Measurements from ENCODE around the gene PPM1H.

Gene PPM1H

GRCh38 chr12:62848418-62848817, 86.5 kb downstream of the PPM1H start:
- Histone ChIP-seq H3K9ac (ENCODE audit: low read length) (no peak overlapping the region), H3K27me3 (replicated peaks; ENCODE audit: control insufficient read depth, insufficient read depth, low read length) (no peaks in the 10 kb centered on the region), H3K4me1 (ENCODE audit: control insufficient read depth, insufficient read depth, low read length) (peaks cover 12% of the 10 kb centered on the region), H3K36me3 (ENCODE audit: control insufficient read depth, insufficient read depth, low read length, severe bottlenecking) (no peaks in the 10 kb centered on the region), H3K9me3 (ENCODE audit: control insufficient read depth, low read length) (no peaks in the 10 kb centered on the region), H3K4me3 (ENCODE audit: low read length) (no peak overlapping the region)
- DNase-seq (ENCODE audit: low read depth) = peak; percentile 70

- peaks cover 12% of the 10 kb centered on the region for H3K4me1 ChIP-seq (ENCODE audit: control insufficient read depth, insufficient read depth, low read length)
- H3K36me3 ChIP-seq (ENCODE audit: control insufficient read depth, insufficient read depth, low read length, severe bottlenecking) = no peaks in the 10 kb centered on the region
- no peaks in the 10 kb centered on the region for H3K9me3 ChIP-seq (ENCODE audit: control insufficient read depth, low read length)
- no peak overlapping the region for H3K4me3 ChIP-seq (ENCODE audit: low read length)
- H3K9ac ChIP-seq (ENCODE audit: low read length) = no peak overlapping the region
- DNase-seq (ENCODE audit: low read depth) = no peak
- H3K27me3 ChIP-seq (replicated peaks; ENCODE audit: control insufficient read depth, insufficient read depth, low read length) = no peaks in the 10 kb centered on the region
These were observed 87.2 kb downstream of the PPM1H start for GRCh38 chr12:62847709-62848108.

GRCh38 chr12:62846491-62846890, 88.5 kb downstream of the PPM1H start:
- H3K36me3 ChIP-seq (ENCODE audit: control insufficient read depth, insufficient read depth, low read length, severe bottlenecking) = no peaks in the 10 kb centered on the region
- no peak overlapping the region for H3K9ac ChIP-seq (ENCODE audit: low read length)
- no peaks in the 10 kb centered on the region for H3K9me3 ChIP-seq (ENCODE audit: control insufficient read depth, low read length)
- H3K4me3 ChIP-seq (ENCODE audit: low read length) = no peak overlapping the region
- no peak for DNase-seq (ENCODE audit: low read depth)
- H3K4me1 ChIP-seq (ENCODE audit: control insufficient read depth, insufficient read depth, low read length) = peaks cover 12% of the 10 kb centered on the region
- H3K27me3 ChIP-seq (replicated peaks; ENCODE audit: control insufficient read depth, insufficient read depth, low read length) = no peaks in the 10 kb centered on the region

GRCh38 chr12:62844915-62845314, 90.0 kb downstream of the PPM1H start:
- Histone ChIP-seq H3K4me1 (ENCODE audit: control insufficient read depth, insufficient read depth, low read length) (peaks cover 12% of the 10 kb centered on the region), H3K9me3 (ENCODE audit: control insufficient read depth, low read length) (no peaks in the 10 kb centered on the region)
- DNase-seq (ENCODE audit: low read depth) = no peak

GRCh38 chr12:62843716-62844115, 91.2 kb downstream of the PPM1H start:
- no peaks in the 10 kb centered on the region for H3K27me3 ChIP-seq (replicated peaks; ENCODE audit: control insufficient read depth, insufficient read depth, low read length)
- H3K36me3 ChIP-seq (ENCODE audit: control insufficient read depth, insufficient read depth, low read length, severe bottlenecking) = no peaks in the 10 kb centered on the region
- peaks cover 12% of the 10 kb centered on the region for H3K4me1 ChIP-seq (ENCODE audit: control insufficient read depth, insufficient read depth, low read length)
- DNase-seq (ENCODE audit: low read depth) = no peak
- H3K4me3 ChIP-seq (ENCODE audit: low read length) = no peak overlapping the region
- H3K9ac ChIP-seq (ENCODE audit: low read length) = no peak overlapping the region
- no peaks in the 10 kb centered on the region for H3K9me3 ChIP-seq (ENCODE audit: control insufficient read depth, low read length)

More at GRCh38 chr12:62844915-62845314, 90.0 kb downstream of the PPM1H start:
- no peak overlapping the region for H3K4me3 ChIP-seq (ENCODE audit: low read length)
- H3K27me3 ChIP-seq (replicated peaks; ENCODE audit: control insufficient read depth, insufficient read depth, low read length) = no peaks in the 10 kb centered on the region
- no peaks in the 10 kb centered on the region for H3K36me3 ChIP-seq (ENCODE audit: control insufficient read depth, insufficient read depth, low read length, severe bottlenecking)
- no peak overlapping the region for H3K9ac ChIP-seq (ENCODE audit: low read length)

GRCh38 chr12:62841846-62842245, 93.1 kb downstream of the PPM1H start:
- no peak overlapping the region for H3K9ac ChIP-seq (ENCODE audit: low read length)
- H3K36me3 ChIP-seq (ENCODE audit: control insufficient read depth, insufficient read depth, low read length, severe bottlenecking) = no peaks in the 10 kb centered on the region
- no peak overlapping the region for H3K4me3 ChIP-seq (ENCODE audit: low read length)
- no peaks in the 10 kb centered on the region for H3K9me3 ChIP-seq (ENCODE audit: control insufficient read depth, low read length)
- H3K27me3 ChIP-seq (replicated peaks; ENCODE audit: control insufficient read depth, insufficient read depth, low read length) = no peaks in the 10 kb centered on the region
- no peaks in the 10 kb centered on the region for H3K4me1 ChIP-seq (ENCODE audit: control insufficient read depth, insufficient read depth, low read length)
- DNase-seq (ENCODE audit: low read depth) = no peak

- H3K4me3 ChIP-seq (ENCODE audit: low read length) = no peak overlapping the region
- H3K9me3 ChIP-seq (ENCODE audit: control insufficient read depth, low read length) = no peaks in the 10 kb centered on the region
- H3K9ac ChIP-seq (ENCODE audit: low read length) = no peak overlapping the region
- DNase-seq (ENCODE audit: low read depth) = no peak
- H3K27me3 ChIP-seq (replicated peaks; ENCODE audit: control insufficient read depth, insufficient read depth, low read length) = no peaks in the 10 kb centered on the region
- H3K36me3 ChIP-seq (ENCODE audit: control insufficient read depth, insufficient read depth, low read length, severe bottlenecking) = no peaks in the 10 kb centered on the region
- H3K4me1 ChIP-seq (ENCODE audit: control insufficient read depth, insufficient read depth, low read length) = no peaks in the 10 kb centered on the region
These were observed 94.1 kb downstream of the PPM1H start for GRCh38 chr12:62840806-62841205.

- Histone ChIP-seq H3K27me3 (replicated peaks; ENCODE audit: control insufficient read depth, insufficient read depth, low read length) (no peaks in the 10 kb centered on the region), H3K4me1 (ENCODE audit: control insufficient read depth, insufficient read depth, low read length) (no peaks in the 10 kb centered on the region), H3K9me3 (ENCODE audit: control insufficient read depth, low read length) (no peaks in the 10 kb centered on the region), H3K4me3 (ENCODE audit: low read length) (no peak overlapping the region), H3K9ac (ENCODE audit: low read length) (no peak overlapping the region), H3K36me3 (ENCODE audit: control insufficient read depth, insufficient read depth, low read length, severe bottlenecking) (no peaks in the 10 kb centered on the region)
- DNase-seq (ENCODE audit: low read depth) = peak; percentile 32
These were observed 94.9 kb downstream of the PPM1H start for GRCh38 chr12:62839869-62840660.

GRCh38 chr12:62834971-62835547, 99.9 kb downstream of the PPM1H start:
- DNase-seq (ENCODE audit: low read depth) = peak; percentile 74
- no peak overlapping the region for H3K9ac ChIP-seq (ENCODE audit: low read length)
- no peaks in the 10 kb centered on the region for H3K4me1 ChIP-seq (ENCODE audit: control insufficient read depth, insufficient read depth, low read length)
- H3K27me3 ChIP-seq (replicated peaks; ENCODE audit: control insufficient read depth, insufficient read depth, low read length) = no peaks in the 10 kb centered on the region
- no peaks in the 10 kb centered on the region for H3K9me3 ChIP-seq (ENCODE audit: control insufficient read depth, low read length)
- peak overlapping the region; percentile 9 for H3K4me3 ChIP-seq (ENCODE audit: low read length)
- H3K36me3 ChIP-seq (ENCODE audit: control insufficient read depth, insufficient read depth, low read length, severe bottlenecking) = no peaks in the 10 kb centered on the region

- Histone ChIP-seq H3K36me3 (ENCODE audit: control insufficient read depth, insufficient read depth, low read length, severe bottlenecking) (no peaks in the 10 kb centered on the region), H3K4me3 (ENCODE audit: low read length) (no peak overlapping the region), H3K4me1 (ENCODE audit: control insufficient read depth, insufficient read depth, low read length) (no peaks in the 10 kb centered on the region), H3K9me3 (ENCODE audit: control insufficient read depth, low read length) (no peaks in the 10 kb centered on the region), H3K27me3 (replicated peaks; ENCODE audit: control insufficient read depth, insufficient read depth, low read length) (no peaks in the 10 kb centered on the region), H3K9ac (ENCODE audit: low read length) (no peak overlapping the region)
- no peak for DNase-seq (ENCODE audit: low read depth)
These were observed 100.5 kb downstream of the PPM1H start for GRCh38 chr12:62834406-62834805.

GRCh38 chr12:62833634-62834033, 101.3 kb downstream of the PPM1H start:
- no peaks in the 10 kb centered on the region for H3K36me3 ChIP-seq (ENCODE audit: control insufficient read depth, insufficient read depth, low read length, severe bottlenecking)
- no peaks in the 10 kb centered on the region for H3K27me3 ChIP-seq (replicated peaks; ENCODE audit: control insufficient read depth, insufficient read depth, low read length)
- H3K4me3 ChIP-seq (ENCODE audit: low read length) = no peak overlapping the region
- no peaks in the 10 kb centered on the region for H3K9me3 ChIP-seq (ENCODE audit: control insufficient read depth, low read length)
- no peaks in the 10 kb centered on the region for H3K4me1 ChIP-seq (ENCODE audit: control insufficient read depth, insufficient read depth, low read length)
- DNase-seq (ENCODE audit: low read depth) = no peak
- H3K9ac ChIP-seq (ENCODE audit: low read length) = no peak overlapping the region

Data from adipocyte (in vitro differentiated cells).